Epithelial cell of proximal tubule (primary cell): ENCODE data around the gene GINS1. TPM values are rescaled to one million over a fixed set of nuclear protein-coding genes. Genes with fewer than 3 reads are reported as not detected.

ENCODE experiments used
- DNase-seq: peaks from one replicate; pipeline ENCODE4 v3.0.0-alpha.2; 2011; ENCODE audit warnings: low read depth
- H3K4me3 ChIP-seq: 2 replicates; pipeline ENCODE4 v1.5.1; 2011; ENCODE audit warnings: low read depth, mild to moderate bottlenecking, low read length
- total RNA-seq: library from RNA; depleted of rRNA; stranded (reverse); fragments of >200 nt; gene quantifications from 2 replicates; pipeline ENCODE4 v1.2.3, GENCODE V29; 2015
- TF ChIP-seq, protein P1 (sequence below): conservative IDR thresholded peaks from 2 replicates; pipeline ENCODE4 v1.5.1; 2012; ENCODE audit warnings: low read depth, mild to moderate bottlenecking, low read length

The GINS1 gene
- total RNA-seq, 1 donor from 2014 or later: 34.9 TPM

DNA sequence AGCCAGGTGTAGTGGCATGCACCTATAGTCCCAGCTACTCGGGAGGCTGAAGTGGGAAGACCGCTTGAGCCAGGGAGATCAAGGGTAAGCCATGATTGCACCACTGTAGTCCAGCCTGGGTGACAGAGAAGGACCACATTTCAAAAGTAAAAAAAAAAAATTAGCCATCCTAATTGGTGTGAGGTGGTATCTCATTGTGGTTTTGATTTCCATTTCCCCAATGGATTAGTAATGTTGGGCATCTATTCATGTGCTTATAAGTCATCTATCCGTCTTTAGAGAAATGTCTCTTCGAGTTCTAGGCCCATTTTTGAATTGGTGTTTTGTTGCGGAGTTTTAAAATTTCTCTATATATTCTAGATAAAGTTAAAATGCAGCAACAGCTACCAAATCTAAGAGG, 38.5 kb upstream of the GINS1 start:
- DNase-seq: no peak
- H3K4me3 ChIP-seq: no peak overlapping the region
- TF ChIP-seq, protein P1, sequence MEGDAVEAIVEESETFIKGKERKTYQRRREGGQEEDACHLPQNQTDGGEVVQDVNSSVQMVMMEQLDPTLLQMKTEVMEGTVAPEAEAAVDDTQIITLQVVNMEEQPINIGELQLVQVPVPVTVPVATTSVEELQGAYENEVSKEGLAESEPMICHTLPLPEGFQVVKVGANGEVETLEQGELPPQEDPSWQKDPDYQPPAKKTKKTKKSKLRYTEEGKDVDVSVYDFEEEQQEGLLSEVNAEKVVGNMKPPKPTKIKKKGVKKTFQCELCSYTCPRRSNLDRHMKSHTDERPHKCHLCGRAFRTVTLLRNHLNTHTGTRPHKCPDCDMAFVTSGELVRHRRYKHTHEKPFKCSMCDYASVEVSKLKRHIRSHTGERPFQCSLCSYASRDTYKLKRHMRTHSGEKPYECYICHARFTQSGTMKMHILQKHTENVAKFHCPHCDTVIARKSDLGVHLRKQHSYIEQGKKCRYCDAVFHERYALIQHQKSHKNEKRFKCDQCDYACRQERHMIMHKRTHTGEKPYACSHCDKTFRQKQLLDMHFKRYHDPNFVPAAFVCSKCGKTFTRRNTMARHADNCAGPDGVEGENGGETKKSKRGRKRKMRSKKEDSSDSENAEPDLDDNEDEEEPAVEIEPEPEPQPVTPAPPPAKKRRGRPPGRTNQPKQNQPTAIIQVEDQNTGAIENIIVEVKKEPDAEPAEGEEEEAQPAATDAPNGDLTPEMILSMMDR: no peak

DNA sequence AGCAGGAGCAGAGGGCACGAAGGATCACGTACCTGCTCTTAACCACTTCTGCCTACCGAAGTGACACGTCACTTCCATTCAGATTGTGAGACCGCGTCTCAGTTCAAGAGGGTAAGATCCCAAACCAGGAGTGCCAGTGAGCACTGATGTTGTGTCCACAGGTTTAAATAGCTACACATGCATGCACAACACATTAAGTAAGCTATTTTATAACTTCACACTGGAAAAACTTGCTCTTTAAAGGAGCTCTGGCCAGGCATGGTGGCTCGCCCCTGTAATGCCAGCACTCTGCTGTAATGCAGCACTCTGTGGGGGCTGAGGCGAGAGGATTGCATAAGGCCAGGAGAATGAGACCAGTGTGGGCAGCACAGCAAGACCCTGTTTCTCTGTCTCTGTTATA, 37.9 kb upstream of the GINS1 start:
- no peak for DNase-seq
- TF ChIP-seq, protein P1: no peak
- no peak overlapping the region for H3K4me3 ChIP-seq

DNA sequence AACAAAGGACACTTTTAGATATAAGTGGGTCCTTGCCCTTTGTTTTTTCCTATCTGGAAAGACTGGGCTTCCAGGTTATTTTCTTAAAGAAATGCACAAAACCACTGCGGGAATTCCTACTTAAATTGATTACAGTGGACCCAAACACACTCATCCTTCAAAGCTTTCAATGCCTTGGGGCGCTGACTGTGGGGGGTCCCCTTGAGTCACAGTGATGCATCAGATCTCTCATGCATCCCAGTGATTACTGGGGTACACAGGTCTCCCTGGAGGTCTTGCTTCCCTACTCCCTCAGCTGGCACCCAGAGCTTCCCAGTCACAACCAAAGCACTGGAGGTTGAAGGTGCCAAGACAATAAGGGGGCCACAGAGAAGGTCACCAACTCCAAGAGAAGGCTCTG, 37.5 kb upstream of the GINS1 start:
- TF ChIP-seq, protein P1: no peak
- no peak for DNase-seq
- no peak overlapping the region for H3K4me3 ChIP-seq

DNA sequence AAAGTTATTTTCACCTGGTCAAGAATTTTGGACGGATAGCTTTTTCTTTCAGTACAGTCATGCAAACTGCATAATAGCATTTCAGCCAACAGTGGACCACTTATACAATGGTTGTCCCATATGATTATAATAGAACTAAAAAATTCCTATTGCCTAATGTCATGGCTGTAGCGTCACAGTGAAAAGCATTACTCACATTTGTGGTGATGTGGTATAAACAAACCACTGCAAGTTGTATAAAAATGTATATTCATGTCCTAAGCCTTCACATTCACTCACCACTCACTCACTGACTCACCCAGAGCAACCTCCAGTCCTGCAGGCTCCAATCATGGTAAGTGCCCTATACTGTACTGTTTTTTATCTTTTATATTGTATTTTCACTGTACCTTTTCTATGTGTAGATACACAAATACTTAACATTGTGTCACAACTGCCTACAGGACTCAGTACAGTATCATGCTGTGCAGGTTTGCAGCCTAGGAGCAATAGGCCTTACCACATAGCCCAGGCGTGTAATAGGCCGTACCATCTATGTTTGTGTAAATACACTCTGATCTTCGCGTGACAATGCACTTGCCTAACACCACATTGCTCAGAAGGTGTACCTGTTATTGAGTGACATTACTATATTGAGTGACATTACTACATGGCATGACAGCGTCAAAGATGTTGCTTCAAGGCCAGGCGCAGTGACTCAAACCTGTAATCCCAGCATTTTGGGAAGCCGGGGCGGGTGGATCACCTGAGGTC, 34.7 kb upstream of the GINS1 start:
- DNase-seq: no peak
- TF ChIP-seq, protein P1: no peak
- no peak overlapping the region for H3K4me3 ChIP-seq

DNA sequence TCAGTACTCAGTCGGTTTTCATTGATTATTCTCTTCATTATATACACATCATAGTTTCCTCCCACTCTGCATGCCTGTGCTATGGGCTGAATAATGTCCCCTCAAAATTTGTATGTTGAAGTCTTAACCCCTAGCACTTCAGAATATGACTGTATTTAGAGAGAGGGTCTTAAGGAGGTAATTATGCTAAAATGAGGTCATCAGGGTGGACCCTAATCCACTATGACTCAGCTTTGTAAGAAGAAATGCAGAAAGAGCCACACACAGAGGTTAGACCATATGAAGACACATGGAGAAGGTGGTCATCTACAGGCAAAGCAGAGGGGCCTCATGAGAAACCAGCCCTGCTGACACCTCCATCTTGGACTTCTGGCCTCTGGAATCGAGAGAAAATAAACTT, 32.6 kb upstream of the GINS1 start:
- no peak overlapping the region for H3K4me3 ChIP-seq
- DNase-seq: no peak
- TF ChIP-seq, protein P1: no peak

DNA sequence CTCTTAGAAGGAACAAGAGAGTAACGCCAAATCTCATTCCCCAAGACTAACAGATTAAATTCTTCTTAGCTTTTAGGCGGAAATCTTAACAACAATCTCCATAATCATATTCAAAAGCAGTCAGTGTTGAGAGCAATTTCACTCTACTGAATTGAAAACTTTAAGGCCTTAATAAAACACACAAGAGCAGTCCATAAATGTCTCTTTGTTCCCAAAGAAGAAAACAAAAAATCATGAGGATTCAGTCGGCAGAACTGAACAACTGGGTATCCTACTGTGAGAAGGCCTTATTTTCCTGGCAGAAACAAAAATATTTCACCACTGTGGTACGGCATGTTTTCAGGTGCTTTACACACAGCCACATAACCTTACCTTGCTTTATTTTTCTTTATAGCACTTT, 31.2 kb upstream of the GINS1 start:
- no peak overlapping the region for H3K4me3 ChIP-seq
- no peak for DNase-seq
- TF ChIP-seq, protein P1: no peak

DNA sequence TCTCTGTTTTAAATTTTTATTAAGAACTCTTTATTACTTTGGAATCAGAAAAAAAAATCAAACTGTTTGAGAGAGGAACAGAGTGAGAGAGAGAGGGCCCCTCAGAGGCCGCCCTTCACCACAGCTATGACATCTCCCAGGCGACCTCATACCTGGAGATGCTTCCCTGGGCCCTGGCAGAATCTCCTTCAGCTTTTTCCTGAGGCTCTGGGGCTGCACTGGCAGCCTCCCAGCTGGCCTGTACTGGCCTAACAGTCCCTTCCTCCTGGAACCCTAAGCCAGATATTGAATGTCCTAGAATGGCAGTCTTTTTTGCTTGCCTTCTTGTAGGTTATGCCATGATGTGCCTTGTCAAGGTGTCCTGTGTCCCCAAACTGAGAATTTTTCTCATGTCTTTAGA, 30.6 kb upstream of the GINS1 start:
- H3K4me3 ChIP-seq: no peak overlapping the region
- TF ChIP-seq, protein P1: no peak
- DNase-seq: no peak
